BLaER1 treated with 17β-estradiol and CSF1 and Interleukin-3, amounts not matched to agents 10 nM and 100 nM (cell line): ENCODE data around the gene ACSL5.
"Not testable (repeated sequence)": the region's sequence is repeated elsewhere in the genome, so short reads cannot be mapped to it uniquely, and the experiment has no call there.

ENCODE experiments used
- H3K27ac ChIP-seq, 11 experiments: shearing (Covaris generic); formaldehyde crosslinking; 2 replicates each; pipeline ENCODE4 v1.8.1; 2022
- H3K27me3 ChIP-seq, 11 experiments: shearing (Covaris generic); formaldehyde crosslinking; 2 replicates each; pipeline ENCODE4 v1.8.1; 2022
- H3K36me3 ChIP-seq, 11 experiments: shearing (Covaris generic); formaldehyde crosslinking; 2 replicates each; pipeline ENCODE4 v1.8.1; 2022
- H3K4me1 ChIP-seq, 10 experiments: shearing (Covaris generic); formaldehyde crosslinking; 2 replicates each; pipeline ENCODE4 v1.8.1; 2022
- H3K4me2 ChIP-seq, 11 experiments: shearing (Covaris generic); formaldehyde crosslinking; 2 replicates each; pipeline ENCODE4 v1.8.1; 2022
- H3K4me3 ChIP-seq, 10 experiments: shearing (Covaris generic); formaldehyde crosslinking; 2 replicates each; pipeline ENCODE4 v1.8.1; 2022
- H3K9ac ChIP-seq, 11 experiments: shearing (Covaris generic); formaldehyde crosslinking; 2 replicates each; pipeline ENCODE4 v1.8.1; 2022
- H3K9me3 ChIP-seq, 11 experiments: shearing (Covaris generic); formaldehyde crosslinking; replicated peaks in 1 of 11; 2 replicates each; pipeline ENCODE4 v1.8.1; 2022
- H4K20me1 ChIP-seq, 11 experiments: shearing (Covaris generic); formaldehyde crosslinking; 2 replicates each; pipeline ENCODE4 v1.8.1; 2022
- Cebpa-rat ChIP-seq, 11 experiments: shearing (Covaris generic); IDR thresholded peaks; 2 replicates each; pipeline ENCODE4 v1.8.1; 2022

The ACSL5 gene

GRCh38 chr10:112379635-112380296 is 5.8 kb downstream of the ACSL5 start:
- Histone ChIP-seq H3K4me3 (no peak overlapping the region), H4K20me1 (peaks cover 0 to 20% (median 0%) of the 10 kb centered on the region in 11 experiments; a peak in 5 of 22 replicates), H3K27me3 (no peaks in the 10 kb centered on the region), H3K4me1 (peaks cover 24 to 47% (median 29%) of the 10 kb centered on the region in 10 experiments), H3K36me3 (peaks cover 0 to 49% (median 29%) of the 10 kb centered on the region in 11 experiments; a peak in 21 of 22 replicates), H3K27ac (no peak overlapping the region), H3K9ac (no peak overlapping the region), H3K9me3 (no peaks in the 10 kb centered on the region), H3K4me2 (peak overlapping the region in 4 of 11 experiments; percentile 9 to 36 (median 26); a peak in 6 of 22 replicates)
- TF ChIP-seq Cebpa-rat (IDR thresholded peaks at IDR 0.05) = no peak

- Histone ChIP-seq H3K27me3 (no peaks in the 10 kb centered on the region), H3K9ac (no peak overlapping the region), H3K36me3 (peaks cover 0 to 49% (median 29%) of the 10 kb centered on the region in 11 experiments; a peak in 21 of 22 replicates), H3K4me3 (no peak overlapping the region), H3K4me1 (peaks cover 0 to 25% (median 5%) of the 10 kb centered on the region in 10 experiments; a peak in 13 of 20 replicates), H4K20me1 (peaks cover 0 to 21% (median 0%) of the 10 kb centered on the region in 11 experiments; a peak in 5 of 22 replicates), H3K4me2 (no peak overlapping the region), H3K27ac (no peak overlapping the region), H3K9me3 (no peaks in the 10 kb centered on the region)
- TF ChIP-seq Cebpa-rat (IDR thresholded peaks at IDR 0.05) = no peak
Observed at GRCh38 chr10:112382515-112383235, 8.8 kb downstream of the ACSL5 start.

DNA sequence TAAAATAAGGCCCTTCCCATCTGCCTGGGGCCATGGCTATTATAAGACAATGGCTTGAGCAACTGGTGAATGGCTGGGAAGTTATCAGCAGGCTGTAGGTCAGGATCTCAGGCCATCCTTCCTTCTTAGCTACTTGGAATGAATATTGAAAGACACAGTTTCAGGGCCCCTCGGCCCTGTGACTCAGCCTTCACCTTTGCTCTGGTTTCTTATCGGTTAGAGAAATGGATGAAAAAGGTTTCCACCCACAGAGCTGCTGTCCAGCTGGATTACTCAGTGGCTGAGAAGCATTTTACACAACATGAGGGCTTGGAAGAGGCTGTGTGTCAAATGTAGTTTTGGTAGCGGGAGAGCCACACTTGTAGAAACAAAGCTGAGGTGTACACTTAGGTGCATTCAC is 9.4 kb downstream of the ACSL5 start:
- Histone ChIP-seq H3K36me3 (peaks cover 0 to 49% (median 29%) of the 10 kb centered on the region in 11 experiments; a peak in 21 of 22 replicates), H3K4me2 (no peak overlapping the region), H3K27me3 (no peaks in the 10 kb centered on the region), H4K20me1 (peaks cover 0 to 21% (median 0%) of the 10 kb centered on the region in 11 experiments; a peak in 5 of 22 replicates), H3K27ac (no peak overlapping the region), H3K9ac (no peak overlapping the region), H3K4me3 (no peak overlapping the region), H3K4me1 (peaks cover 0 to 25% (median 2%) of the 10 kb centered on the region in 10 experiments; a peak in 11 of 20 replicates), H3K9me3 (no peaks in the 10 kb centered on the region)
- no peak for TF ChIP-seq Cebpa-rat (IDR thresholded peaks at IDR 0.05)

GRCh38 chr10:112384141-112384540 is 10.2 kb downstream of the ACSL5 start:
- Histone ChIP-seq H3K27me3 (no peaks in the 10 kb centered on the region), H3K4me3 (no peak overlapping the region), H3K36me3 (peaks cover 0 to 42% (median 28%) of the 10 kb centered on the region in 11 experiments; a peak in 21 of 22 replicates), H3K4me1 (peaks cover 2 to 28% (median 8%) of the 10 kb centered on the region in 10 experiments), H3K9me3 (no peaks in the 10 kb centered on the region), H3K27ac (no peak overlapping the region), H3K4me2 (no peak overlapping the region), H4K20me1 (peaks cover 0 to 21% (median 0%) of the 10 kb centered on the region in 11 experiments; a peak in 5 of 22 replicates), H3K9ac (no peak overlapping the region)
- no peak for TF ChIP-seq Cebpa-rat (IDR thresholded peaks at IDR 0.05)

- Histone ChIP-seq H3K4me2 (no peak overlapping the region), H3K4me1 (peaks cover 13 to 31% (median 19%) of the 10 kb centered on the region in 10 experiments)
Observed at GRCh38 chr10:112385201-112385600, 11.3 kb downstream of the ACSL5 start.

GRCh38 chr10:112388056-112388455 is 14.1 kb downstream of the ACSL5 start:
- H3K4me3 ChIP-seq, H3K9me3 ChIP-seq, H3K9ac ChIP-seq, H3K27me3 ChIP-seq: not testable (repeated sequence)
- H3K27ac ChIP-seq = peak overlapping the region in 5 of 11 experiments; percentile 62 to 96 (median 87); a peak in 5 of 22 replicates
- H4K20me1 ChIP-seq = peaks cover 0 to 14% (median 0%) of the 10 kb centered on the region in 11 experiments; a peak in 4 of 22 replicates
- H3K36me3 ChIP-seq = peaks cover 0 to 11% (median 3%) of the 10 kb centered on the region in 11 experiments; a peak in 9 of 22 replicates
- peak overlapping the region in 2 of 11 experiments; percentile 77 to 82; a peak in 3 of 22 replicates for H3K4me2 ChIP-seq
- H3K4me1 ChIP-seq = peaks cover 14 to 43% (median 21%) of the 10 kb centered on the region in 10 experiments

More at GRCh38 chr10:112385201-112385600, 11.3 kb downstream of the ACSL5 start:
- H3K4me3 ChIP-seq = no peak overlapping the region
- peaks cover 0 to 35% (median 23%) of the 10 kb centered on the region in 11 experiments; a peak in 20 of 22 replicates for H3K36me3 ChIP-seq
- no peak overlapping the region for H3K27ac ChIP-seq
- peaks cover 0 to 21% (median 0%) of the 10 kb centered on the region in 11 experiments; a peak in 5 of 22 replicates for H4K20me1 ChIP-seq
- no peak overlapping the region for H3K9ac ChIP-seq
- no peaks in the 10 kb centered on the region for H3K27me3 ChIP-seq
- no peaks in the 10 kb centered on the region for H3K9me3 ChIP-seq
- TF ChIP-seq Cebpa-rat (IDR thresholded peaks at IDR 0.05) = no peak

DNA sequence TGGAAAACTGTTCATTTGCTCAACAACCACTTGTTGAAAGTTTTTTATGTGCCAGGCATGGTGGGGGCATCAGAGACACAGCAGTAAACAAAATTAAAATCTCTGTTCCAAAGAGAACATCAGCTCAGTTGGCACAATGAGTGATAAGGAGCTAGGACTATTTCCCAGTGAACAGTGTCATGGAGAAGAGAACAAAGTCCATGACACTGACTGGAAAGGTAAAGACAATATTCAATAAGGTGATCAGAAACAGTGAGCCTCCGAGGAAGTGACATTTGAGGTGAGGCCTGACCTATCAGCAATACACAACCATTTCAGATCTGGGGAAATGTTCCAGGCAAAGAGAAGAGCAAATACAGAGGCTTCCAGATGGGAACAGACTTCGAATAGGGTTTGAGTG is 14.6 kb downstream of the ACSL5 start:
- H3K9me3 ChIP-seq = no peaks in the 10 kb centered on the region
- H3K9ac ChIP-seq = peak overlapping the region in 2 of 11 experiments; percentile 61 to 80; a peak in 2 of 22 replicates
- H3K27ac ChIP-seq = peak overlapping the region in 9 of 11 experiments; percentile 62 to 96 (median 75); a peak in 14 of 22 replicates
- H3K4me2 ChIP-seq = peak overlapping the region in 8 of 11 experiments; percentile 59 to 85 (median 78); a peak in 14 of 22 replicates
- peaks cover 0 to 14% (median 0%) of the 10 kb centered on the region in 11 experiments; a peak in 3 of 22 replicates for H4K20me1 ChIP-seq
- no peaks in the 10 kb centered on the region for H3K27me3 ChIP-seq
- no peak overlapping the region for H3K4me3 ChIP-seq
- no peak for TF ChIP-seq Cebpa-rat (IDR thresholded peaks at IDR 0.05)
- peaks cover 14 to 43% (median 21%) of the 10 kb centered on the region in 10 experiments for H3K4me1 ChIP-seq
- H3K36me3 ChIP-seq = peaks cover 0 to 6% (median 0%) of the 10 kb centered on the region in 11 experiments; a peak in 3 of 22 replicates

GRCh38 chr10:112389271-112389822 is 15.4 kb downstream of the ACSL5 start:
- H3K9me3 ChIP-seq = no peaks in the 10 kb centered on the region
- no peak for TF ChIP-seq Cebpa-rat (IDR thresholded peaks at IDR 0.05)
- peak overlapping the region; percentile 51 to 85 (median 77) for H3K4me2 ChIP-seq
- H3K4me3 ChIP-seq = no peak overlapping the region; a peak in 1 of 20 replicates
- peaks cover 0 to 12% (median 4%) of the 10 kb centered on the region in 11 experiments; a peak in 7 of 22 replicates for H3K36me3 ChIP-seq
- peak overlapping the region; percentile 61 to 96 (median 75) for H3K27ac ChIP-seq
- H3K9ac ChIP-seq = peak overlapping the region; percentile 6 to 81 (median 50); a peak in 16 of 22 replicates
- H3K27me3 ChIP-seq = no peaks in the 10 kb centered on the region
- peaks cover 14 to 43% (median 21%) of the 10 kb centered on the region in 10 experiments for H3K4me1 ChIP-seq
- H4K20me1 ChIP-seq = peaks cover 0 to 14% (median 0%) of the 10 kb centered on the region in 11 experiments; a peak in 3 of 22 replicates
